Measurements from ENCODE around the gene LY6G5B. TPM values are rescaled to one million over a fixed set of nuclear protein-coding genes. Genes with fewer than 3 reads are reported as not detected.

Gene LY6G5B
- polyA plus RNA-seq, 1 donor from 2014 or later = 0.49 TPM

GRCh38 chr6:31663961-31664789 lies 5.6 kb upstream of the LY6G5B start:
- Mint-ChIP-seq H3K27ac (peak overlapping the region; percentile 92 to 99 (median 98)), H3K27me3 (peaks cover 1% of the 10 kb centered on the region), H3K36me3 (peaks cover 2% of the 10 kb centered on the region), H3K4me1 (peaks cover 28 to 58% (median 41%) of the 10 kb centered on the region in 3 donors), H3K4me3 (peak overlapping the region; percentile 92 to 98 (median 94)), H3K9me3 (no peaks in the 10 kb centered on the region)

DNA sequence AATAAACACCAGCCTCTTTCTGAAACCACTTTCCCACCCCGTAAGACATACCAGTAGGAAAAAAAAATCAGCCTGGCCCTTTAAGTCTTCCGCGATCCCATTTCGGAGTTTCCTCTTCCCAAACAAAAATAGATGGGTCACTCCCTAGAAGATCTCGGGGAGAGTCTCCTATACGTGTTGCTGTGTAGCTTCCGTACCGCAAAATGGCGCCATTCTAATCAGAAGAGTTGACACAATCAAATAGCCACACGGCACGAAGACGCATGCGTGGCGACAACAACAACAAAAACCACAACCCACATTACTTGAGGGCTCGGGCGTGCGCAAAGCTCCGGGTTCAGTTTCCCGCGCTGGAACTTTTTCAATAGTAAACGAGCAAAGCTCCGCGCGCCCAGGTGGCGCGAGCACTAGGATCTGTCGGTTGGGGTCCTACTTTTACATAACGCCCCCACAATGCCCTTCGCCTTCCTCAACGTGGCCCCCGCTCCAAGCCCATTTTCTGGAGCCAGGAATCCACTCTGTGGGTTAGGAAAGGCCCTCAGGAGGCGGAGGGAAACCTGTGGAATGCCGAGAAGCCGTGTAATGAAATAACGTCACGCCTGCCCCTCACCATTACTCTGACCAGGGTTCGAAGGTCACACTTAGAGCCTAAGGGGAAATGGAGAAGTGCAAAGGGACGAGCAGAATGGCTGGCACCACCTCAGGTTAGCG lies 4.8 kb upstream of the LY6G5B start, which contains the start of gene GPANK1:
GPANK1 (minus strand) TSS at position 208 of the 711 bp plus-strand sequence. CDS start 519 bp downstream, outside the sequence.
- H3K27ac Mint-ChIP-seq = peak within 1 kb of the TSS; percentile 92 to 99 (median 98)
- no peaks in the 10 kb centered on the region for H3K9me3 Mint-ChIP-seq
- H3K36me3 Mint-ChIP-seq = no peaks in the 10 kb centered on the region
- H3K4me3 Mint-ChIP-seq = peak within 1 kb of the TSS; percentile 92 to 98 (median 94)
- H3K27me3 Mint-ChIP-seq = peaks cover 1% of the 10 kb centered on the region
- H3K4me1 Mint-ChIP-seq = peaks cover 24 to 51% (median 34%) of the 10 kb centered on the region in 3 donors

DNA sequence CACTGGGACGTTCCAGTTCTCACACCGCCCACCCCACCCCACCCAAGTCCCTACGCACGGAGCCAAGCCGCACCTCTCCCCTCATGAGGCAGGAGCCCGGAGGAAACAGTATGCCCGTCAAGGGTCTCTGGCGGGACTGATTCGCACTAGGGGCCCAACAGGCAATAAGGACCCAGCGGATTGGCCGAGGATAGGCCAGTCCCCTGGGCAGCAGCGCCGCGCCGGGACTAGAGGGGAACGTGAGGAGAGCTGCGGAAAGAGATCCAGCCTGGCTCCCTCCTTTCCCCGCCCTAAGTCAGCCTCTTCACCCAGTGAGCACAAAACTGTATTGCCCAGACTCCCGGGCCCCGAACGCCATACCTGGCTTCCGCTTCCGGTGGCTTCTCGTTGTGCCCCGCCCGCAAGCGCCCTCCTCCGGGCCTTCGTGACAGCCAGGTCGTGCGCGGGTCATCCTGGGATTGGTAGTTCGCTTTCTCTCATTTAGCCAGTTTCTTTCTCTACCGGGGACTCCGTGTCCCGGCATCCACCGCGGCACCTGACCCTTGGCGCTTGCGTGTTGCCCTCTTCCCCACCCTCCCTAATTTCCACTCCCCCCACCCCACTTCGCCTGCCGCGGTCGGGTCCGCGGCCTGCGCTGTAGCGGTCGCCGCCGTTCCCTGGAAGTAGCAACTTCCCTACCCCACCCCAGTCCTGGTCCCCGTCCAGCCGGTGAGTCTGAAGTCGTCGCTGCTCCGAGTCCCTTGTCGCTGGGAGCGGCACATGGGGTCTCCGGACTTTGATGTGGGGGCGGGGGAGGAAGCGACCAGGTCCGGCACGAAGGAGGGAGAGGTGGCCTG lies 4.1 kb upstream of the LY6G5B start, which contains the start of gene CSNK2B:
CSNK2B (plus strand) TSS at position 580 of the 836 bp plus-strand sequence. CDS start 752 bp downstream, outside the sequence.
- peak within 1 kb of the TSS; percentile 92 to 99 (median 98) for H3K27ac Mint-ChIP-seq
- H3K36me3 Mint-ChIP-seq = no peaks in the 10 kb centered on the region
- H3K4me1 Mint-ChIP-seq = peaks cover 21 to 50% (median 33%) of the 10 kb centered on the region in 3 donors
- H3K9me3 Mint-ChIP-seq = no peaks in the 10 kb centered on the region
- H3K4me3 Mint-ChIP-seq = peak within 1 kb of the TSS; percentile 92 to 98 (median 94)
- H3K27me3 Mint-ChIP-seq = peaks cover 1% of the 10 kb centered on the region

DNA sequence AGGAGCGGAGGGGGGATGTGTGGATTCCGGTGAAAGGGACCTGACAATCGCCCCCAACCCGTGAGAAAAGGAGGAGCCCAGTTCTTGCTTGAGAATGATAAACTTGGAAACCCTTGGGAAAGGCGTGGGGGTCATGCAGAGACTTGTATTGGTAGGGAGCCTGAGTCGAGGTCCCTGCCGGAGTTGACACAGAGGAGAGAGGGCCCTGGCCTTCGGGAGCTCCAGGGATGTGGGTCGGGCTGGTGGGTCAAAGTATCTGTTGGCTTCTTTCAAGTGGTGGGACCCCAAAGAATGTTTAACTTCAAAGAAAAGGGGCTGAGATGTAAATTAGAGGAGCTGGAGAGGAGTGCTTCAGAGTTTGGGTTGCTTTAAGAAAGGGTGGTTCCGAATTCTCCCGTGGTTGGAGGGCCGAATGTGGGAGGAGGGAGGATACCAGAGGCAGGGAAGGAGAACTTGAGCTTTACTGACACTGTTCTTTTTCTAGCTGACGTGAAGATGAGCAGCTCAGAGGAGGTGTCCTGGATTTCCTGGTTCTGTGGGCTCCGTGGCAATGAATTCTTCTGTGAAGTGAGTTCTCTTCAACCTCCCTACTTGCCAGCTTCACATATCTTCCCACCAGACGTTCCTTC lies 3.3 kb upstream of the LY6G5B start:
- Mint-ChIP-seq H3K36me3 (no peaks in the 10 kb centered on the region), H3K27ac (peak overlapping the region; percentile 92 to 99 (median 98)), H3K4me3 (peak overlapping the region; percentile 92 to 98 (median 94)), H3K27me3 (peaks cover 1% of the 10 kb centered on the region), H3K9me3 (no peaks in the 10 kb centered on the region), H3K4me1 (peaks cover 21 to 45% (median 28%) of the 10 kb centered on the region in 3 donors)

GRCh38 chr6:31676322-31676903 lies 6.6 kb downstream of the LY6G5B start:
- peaks cover 22 to 32% (median 23%) of the 10 kb centered on the region in 3 donors for H3K4me1 Mint-ChIP-seq
- H3K9me3 Mint-ChIP-seq = no peaks in the 10 kb centered on the region
- no peaks in the 10 kb centered on the region for H3K27me3 Mint-ChIP-seq
- peak overlapping the region in 2 of 3 donors; percentile 1 to 4 for H3K27ac Mint-ChIP-seq
- no peaks in the 10 kb centered on the region for H3K36me3 Mint-ChIP-seq
- H3K4me3 Mint-ChIP-seq = no peak overlapping the region

GRCh38 chr6:31676904-31677303 lies 7.1 kb downstream of the LY6G5B start:
- H3K27me3 Mint-ChIP-seq = no peaks in the 10 kb centered on the region
- no peaks in the 10 kb centered on the region for H3K36me3 Mint-ChIP-seq
- no peak overlapping the region for H3K4me3 Mint-ChIP-seq
- peaks cover 23 to 34% (median 25%) of the 10 kb centered on the region in 3 donors for H3K4me1 Mint-ChIP-seq
- H3K9me3 Mint-ChIP-seq = no peaks in the 10 kb centered on the region
- peak overlapping the region in 1 of 3 donors; percentile 90 for H3K27ac Mint-ChIP-seq

DNA sequence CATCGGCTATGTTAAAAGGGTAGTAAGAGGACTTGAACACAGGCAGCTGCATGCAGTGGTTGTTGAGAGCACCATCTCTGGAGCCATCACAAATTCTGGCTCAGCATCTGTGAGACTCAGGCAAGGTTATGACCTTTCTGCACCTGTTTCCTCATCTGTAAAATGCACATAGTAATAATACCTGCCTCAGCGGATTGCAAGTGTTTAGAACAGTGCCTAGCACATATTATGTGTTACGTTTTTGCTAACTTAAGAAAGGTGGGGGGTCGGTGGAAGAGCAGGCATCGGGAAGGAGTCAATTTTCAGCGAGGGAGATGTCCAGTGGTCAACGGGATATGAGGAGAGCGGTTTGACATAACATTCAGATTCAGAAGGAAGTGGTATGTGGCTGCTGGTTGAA lies 8.2 kb downstream of the LY6G5B start:
- Mint-ChIP-seq H3K4me3 (no peak overlapping the region), H3K4me1 (peaks cover 23 to 32% (median 25%) of the 10 kb centered on the region in 3 donors), H3K27ac (peak overlapping the region in 1 of 3 donors; percentile 27), H3K9me3 (no peaks in the 10 kb centered on the region), H3K27me3 (no peaks in the 10 kb centered on the region), H3K36me3 (no peaks in the 10 kb centered on the region)

DNA sequence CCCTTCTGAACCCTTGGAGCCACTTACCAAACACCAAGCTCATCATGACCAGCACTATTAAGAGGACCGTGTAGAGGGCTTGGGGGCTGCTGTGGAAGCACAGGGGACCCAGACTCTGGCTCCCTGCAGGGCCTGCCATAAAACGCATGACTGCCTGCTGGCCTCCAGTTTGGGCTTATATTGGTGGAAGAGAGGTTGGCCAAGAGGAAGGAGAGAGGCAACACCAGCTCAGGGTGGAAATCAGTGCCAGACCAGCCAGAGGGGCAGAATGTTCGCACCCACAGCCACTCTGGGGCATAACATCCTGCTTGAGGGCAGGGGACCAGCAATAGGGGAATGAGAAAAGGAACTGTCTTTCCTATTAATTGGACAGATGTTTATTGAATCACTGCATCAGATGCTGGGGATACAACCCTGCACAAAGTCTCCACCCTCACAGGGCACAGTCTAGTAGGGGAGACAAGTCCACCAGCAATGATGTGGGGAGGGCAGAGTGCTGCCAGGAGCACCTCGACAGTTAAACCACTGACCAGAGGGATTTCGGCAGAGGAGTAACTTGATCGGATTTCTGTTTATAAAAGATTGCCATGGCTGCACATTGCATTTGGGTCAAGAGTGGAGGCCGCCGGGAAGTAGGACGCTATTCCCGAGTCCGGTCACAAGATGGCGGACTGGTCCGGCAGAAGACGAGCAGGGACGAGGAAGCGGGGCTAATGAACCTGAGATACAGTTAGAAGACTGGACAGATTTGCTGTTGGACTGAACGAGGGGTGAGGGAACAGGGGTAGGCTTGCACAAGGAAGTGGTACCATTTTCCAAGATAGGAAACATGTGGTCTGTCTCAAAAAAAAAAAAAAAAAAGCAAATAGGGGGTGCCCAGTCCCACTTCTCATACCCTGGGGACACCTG lies 10.7 kb downstream of the LY6G5B start, which contains the start of gene LY6G5C:
LY6G5C (minus strand) TSS at position 842 of the 909 bp plus-strand sequence; CDS start at position 148, 694 bp downstream.
- no peaks in the 10 kb centered on the region for H3K27me3 Mint-ChIP-seq
- H3K4me1 Mint-ChIP-seq = peaks cover 23 to 30% (median 25%) of the 10 kb centered on the region in 3 donors
- peak within 1 kb of the TSS; percentile 10 to 78 (median 15) for H3K27ac Mint-ChIP-seq
- H3K4me3 Mint-ChIP-seq = peak within 1 kb of the TSS; percentile 41 to 91 (median 78)
- no peaks in the 10 kb centered on the region for H3K9me3 Mint-ChIP-seq
- no peaks in the 10 kb centered on the region for H3K36me3 Mint-ChIP-seq

GRCh38 chr6:31681135-31681671 lies 11.4 kb downstream of the LY6G5B start:
- Mint-ChIP-seq H3K36me3 (no peaks in the 10 kb centered on the region), H3K27ac (peak overlapping the region; percentile 9 to 35 (median 15)), H3K4me3 (peak overlapping the region; percentile 41 to 91 (median 78)), H3K4me1 (peaks cover 21 to 27% (median 24%) of the 10 kb centered on the region in 3 donors), H3K27me3 (no peaks in the 10 kb centered on the region), H3K9me3 (no peaks in the 10 kb centered on the region)

DNA sequence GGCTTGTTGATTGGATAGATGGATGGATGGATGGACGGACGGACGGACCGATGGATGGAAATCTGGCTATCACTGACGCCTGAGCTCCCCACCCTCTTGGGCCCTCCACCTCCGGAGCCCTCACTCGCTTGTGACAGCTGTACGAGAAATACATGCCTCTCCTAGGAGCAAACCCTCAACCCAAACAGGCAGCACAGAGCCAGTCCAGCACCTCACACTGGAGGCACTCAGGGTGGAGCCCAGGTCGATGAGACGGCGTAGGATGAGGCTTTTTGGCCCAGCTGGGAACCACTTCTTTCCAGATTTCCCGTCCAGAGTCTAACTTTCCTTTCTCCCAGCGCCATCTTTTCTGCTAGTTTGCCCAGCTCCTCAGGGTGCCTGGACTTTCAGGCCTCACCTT lies 13.8 kb downstream of the LY6G5B start:
- H3K9me3 Mint-ChIP-seq = no peaks in the 10 kb centered on the region
- peak overlapping the region in 1 of 4 donors; percentile 74 for H3K4me3 Mint-ChIP-seq
- H3K36me3 Mint-ChIP-seq = no peaks in the 10 kb centered on the region
- H3K27me3 Mint-ChIP-seq = no peaks in the 10 kb centered on the region
- peaks cover 5 to 18% (median 13%) of the 10 kb centered on the region in 3 donors for H3K4me1 Mint-ChIP-seq
- H3K27ac Mint-ChIP-seq = no peak overlapping the region

- Mint-ChIP-seq H3K36me3 (no peaks in the 10 kb centered on the region), H3K27me3 (no peaks in the 10 kb centered on the region), H3K9me3 (no peaks in the 10 kb centered on the region)
Observed at GRCh38 chr6:31686483-31686882, 16.7 kb downstream of the LY6G5B start.

GRCh38 chr6:31687321-31687720 lies 17.5 kb downstream of the LY6G5B start:
- Mint-ChIP-seq H3K36me3 (no peaks in the 10 kb centered on the region), H3K27me3 (no peaks in the 10 kb centered on the region), H3K4me3 (no peak overlapping the region), H3K27ac (no peak overlapping the region), H3K9me3 (no peaks in the 10 kb centered on the region), H3K4me1 (peaks cover 8 to 19% (median 17%) of the 10 kb centered on the region in 3 donors)

More at GRCh38 chr6:31686483-31686882, 16.7 kb downstream of the LY6G5B start:
- Mint-ChIP-seq H3K4me1 (peaks cover 8 to 20% (median 19%) of the 10 kb centered on the region in 3 donors), H3K4me3 (no peak overlapping the region), H3K27ac (peak overlapping the region in 1 of 3 donors; percentile 34)

Data from IgD-negative memory B cell (primary cell).